T47D (cell line): ENCODE results near the gene CLEC2A.
A peak's percentile ranks its signal among the peaks of the same experiment; 100 is the strongest.
"Not testable (repeated sequence)": the region's sequence is repeated elsewhere in the genome, so short reads cannot be mapped to it uniquely, and the experiment has no call there.

Source experiments
- DNase-seq, 2 experiments: peaks; one replicate each; pipeline versions ENCODE4 v3.0.0 to v3.0.0-alpha.2; 2011 to 2012; ENCODE audit warnings: low read depth in 1 of 2, low spot score in 1 of 2
- JUND ChIP-seq: IDR thresholded peaks from 2 replicates; pipeline ENCODE4 v1.6.1; 2012; ENCODE audit warnings: low read depth
- in situ Hi-C: cut with HindIII; loops from 2 replicates; pipeline ENCODE4 v1.10.0; 2016; ENCODE audit warnings: low sequenced_read_pairs, low pct_unique_long_range_greater_than_20kb

Gene CLEC2A

GRCh38 chr12:9895215-9895971 is 36.8 kb downstream of the CLEC2A start:
- no peak for DNase-seq
- TF ChIP-seq JUND = no peak
- in situ Hi-C loops = no loop called here

- no peak for TF ChIP-seq JUND
- DNase-seq = no peak
- in situ Hi-C loops = no loop called here
Measured at GRCh38 chr12:9888665-9889273, 43.4 kb downstream of the CLEC2A start.

GRCh38 chr12:9883175-9883574 is 49.0 kb downstream of the CLEC2A start:
- in situ Hi-C loops = no loop called here
- DNase-seq = peak in 1 of 2 experiments; percentile 45
- TF ChIP-seq JUND = no peak

- DNase-seq = peak in 1 of 2 experiments; percentile 45
- in situ Hi-C loops = no loop called here
- TF ChIP-seq JUND = no peak
Measured at GRCh38 chr12:9881988-9882387, 50.2 kb downstream of the CLEC2A start.

GRCh38 chr12:9881246-9881645 is 50.9 kb downstream of the CLEC2A start, which contains the start of gene KLRF2:
Gene KLRF2 (plus strand): TSS chr12:9881489. CDS start chr12:9881596, 107 bp downstream.
- in situ Hi-C loops = no loop called here
- DNase-seq = no peak
- no peak for TF ChIP-seq JUND

- in situ Hi-C loops = no loop called here
- TF ChIP-seq JUND = no peak
- no peak for DNase-seq
Measured at GRCh38 chr12:9880532-9881078, 51.6 kb downstream of the CLEC2A start.

GRCh38 chr12:9876120-9876519 is 56.0 kb downstream of the CLEC2A start:
- in situ Hi-C loops, DNase-seq: not testable (repeated sequence)

- peak in 1 of 2 experiments; percentile 46 for DNase-seq
- TF ChIP-seq JUND = no peak
- in situ Hi-C loops = no loop called here
Measured at GRCh38 chr12:9872742-9873141, 59.4 kb downstream of the CLEC2A start.

- in situ Hi-C loops = no loop called here
- TF ChIP-seq JUND = no peak
- DNase-seq = no peak
Measured at GRCh38 chr12:9872162-9872561, 60.0 kb downstream of the CLEC2A start.

GRCh38 chr12:9870286-9870866 is 61.8 kb downstream of the CLEC2A start:
- in situ Hi-C loops = no loop called here
- no peak for TF ChIP-seq JUND
- DNase-seq = no peak

GRCh38 chr12:9869307-9870161 is 62.6 kb downstream of the CLEC2A start, which contains the start of gene CLEC2B:
Gene CLEC2B (minus strand): TSS chr12:9869354.
- no peak for DNase-seq
- in situ Hi-C loops = no loop called here
- TF ChIP-seq JUND = no peak

GRCh38 chr12:9868951-9869306 is 63.2 kb downstream of the CLEC2A start:
- in situ Hi-C loops = no loop called here
- no peak for DNase-seq
- no peak for TF ChIP-seq JUND
